NCI-H2107 treated with DMSO at 0.1 percent for 48 hours (cell line): ENCODE measurements around the gene LRIG3.

Experiments
- DNase-seq: peaks from one replicate; lab custom pipeline; 2025; ENCODE audit not compliant: unreplicated experiment; lab: John Stamatoyannopoulos, UW

The LRIG3 gene

DNA sequence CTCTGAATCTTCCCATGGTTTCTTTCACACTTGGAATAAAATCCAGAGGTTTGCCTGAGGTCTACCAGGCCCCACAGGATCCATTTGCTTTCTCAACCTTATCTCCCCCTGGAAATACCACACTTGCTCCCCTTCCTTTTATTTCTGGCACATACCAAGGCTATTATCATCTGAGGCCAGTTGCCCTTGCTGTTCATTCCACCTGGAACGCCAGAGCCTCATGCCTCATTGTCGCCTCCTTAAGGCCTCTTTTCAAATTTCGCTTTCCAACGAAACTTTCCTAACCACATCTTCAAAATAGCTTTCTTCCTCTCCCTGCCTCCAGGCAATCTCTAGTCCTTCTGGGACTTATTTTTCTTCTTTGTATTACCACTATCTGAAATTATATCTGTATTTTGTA, 11.2 kb upstream of the LRIG3 start:
- DNase-seq, result no peak

DNA sequence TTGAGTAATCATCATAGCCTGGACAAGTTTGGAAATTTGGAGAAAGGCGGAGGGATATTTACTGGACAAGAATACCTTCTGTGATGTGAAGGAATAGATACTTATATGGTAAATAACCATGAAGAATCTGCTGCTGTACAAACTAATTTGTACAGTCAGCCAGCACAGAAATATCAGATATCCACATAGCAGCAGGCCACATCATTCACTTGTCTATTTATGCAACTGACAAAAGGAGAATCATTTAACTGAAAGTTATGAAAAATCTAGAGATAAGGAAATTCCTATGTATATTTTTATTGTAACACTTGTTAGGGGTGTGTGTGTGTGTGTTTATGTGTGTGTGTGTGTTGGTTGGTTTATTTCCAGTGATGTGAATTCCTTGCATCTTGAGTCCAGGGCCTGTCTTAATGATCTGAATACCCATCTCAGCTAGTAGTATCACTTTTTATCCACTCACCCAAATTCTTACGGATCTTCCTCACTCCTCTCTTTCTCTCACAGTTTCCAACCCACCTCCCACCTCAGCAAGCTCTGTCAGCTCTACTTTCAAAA, 10.5 kb upstream of the LRIG3 start:
- no peak for DNase-seq

DNA sequence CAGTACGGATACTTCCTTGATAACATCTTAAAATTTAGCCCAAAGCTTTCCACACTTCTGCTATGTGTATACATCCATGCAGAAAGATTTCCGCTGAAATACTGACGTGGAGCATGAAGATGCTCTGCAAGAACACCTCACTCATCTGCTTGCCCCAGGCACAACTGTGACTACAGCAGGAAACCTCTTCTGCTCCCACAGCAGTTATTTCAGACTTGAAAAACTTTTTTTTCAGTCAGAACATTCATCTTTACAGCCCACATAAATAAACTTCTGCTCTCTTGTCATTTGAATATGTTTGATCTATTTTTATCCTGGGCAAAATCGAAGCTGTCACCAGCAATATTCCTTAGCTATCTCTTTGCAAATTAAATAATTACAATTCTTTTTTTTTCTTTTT, 6.8 kb upstream of the LRIG3 start:
- DNase-seq, result no peak

DNA sequence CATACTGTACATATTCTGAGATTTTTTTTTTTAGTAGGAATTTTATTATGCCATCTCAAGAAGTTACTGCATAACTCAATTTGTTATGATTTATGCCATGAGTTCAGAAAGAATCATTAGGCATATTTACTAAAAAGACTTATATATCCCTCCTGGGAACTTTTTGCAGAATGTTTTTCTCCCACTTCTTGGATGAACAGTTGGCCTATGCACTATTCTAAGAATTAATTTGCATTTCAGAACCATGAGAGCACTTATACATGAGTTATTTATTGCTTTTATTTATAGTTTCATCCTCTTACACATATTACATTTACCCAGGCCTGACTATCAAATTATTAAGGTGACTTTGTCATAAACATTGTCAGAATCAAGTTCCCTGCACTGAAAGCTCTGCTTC, 6.3 kb upstream of the LRIG3 start:
- no peak for DNase-seq

DNA sequence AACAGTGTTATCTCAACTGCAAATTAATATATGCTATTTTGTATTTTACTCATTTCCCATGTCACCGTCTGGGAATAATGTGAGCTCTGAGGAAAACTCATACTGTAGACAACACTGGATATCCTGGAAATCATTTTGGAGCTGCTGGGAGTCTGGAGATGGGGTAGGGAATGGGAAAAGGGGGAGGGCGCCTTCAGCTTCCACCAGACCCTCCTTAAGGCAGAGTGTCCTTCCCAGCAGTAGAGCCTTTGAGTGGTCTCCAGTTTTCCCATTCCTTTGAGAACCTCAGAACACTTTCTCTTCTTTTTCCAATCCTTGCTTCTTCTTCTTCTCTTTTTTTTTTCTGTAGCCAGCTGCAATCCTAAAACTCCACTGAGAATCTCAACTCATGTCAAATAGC, 5.4 kb upstream of the LRIG3 start:
- DNase-seq, result no peak

DNA sequence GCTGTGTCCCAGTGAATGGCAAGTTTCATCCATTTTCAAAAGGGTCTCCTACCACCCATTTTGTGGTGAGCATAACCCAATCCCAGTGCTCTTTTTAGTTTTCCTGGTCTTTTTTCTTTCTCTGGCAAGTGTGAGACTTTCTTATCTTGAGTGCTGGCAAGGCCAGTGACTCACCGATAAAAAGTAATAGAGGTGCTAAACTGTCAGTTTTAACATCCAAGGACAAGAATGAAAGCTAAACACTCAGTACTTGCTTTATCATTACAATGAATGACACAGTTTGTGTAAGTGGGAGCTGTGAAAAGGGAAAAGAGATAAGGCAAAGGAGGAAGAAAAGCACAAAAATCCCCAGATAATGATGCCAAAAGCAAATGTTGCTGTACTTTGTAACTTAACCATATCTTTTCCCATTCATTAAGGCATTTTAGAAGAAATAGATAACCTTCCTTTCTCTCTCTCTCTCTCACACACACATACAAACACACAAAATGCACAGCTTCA, 4.9 kb upstream of the LRIG3 start:
- DNase-seq, result no peak

DNA sequence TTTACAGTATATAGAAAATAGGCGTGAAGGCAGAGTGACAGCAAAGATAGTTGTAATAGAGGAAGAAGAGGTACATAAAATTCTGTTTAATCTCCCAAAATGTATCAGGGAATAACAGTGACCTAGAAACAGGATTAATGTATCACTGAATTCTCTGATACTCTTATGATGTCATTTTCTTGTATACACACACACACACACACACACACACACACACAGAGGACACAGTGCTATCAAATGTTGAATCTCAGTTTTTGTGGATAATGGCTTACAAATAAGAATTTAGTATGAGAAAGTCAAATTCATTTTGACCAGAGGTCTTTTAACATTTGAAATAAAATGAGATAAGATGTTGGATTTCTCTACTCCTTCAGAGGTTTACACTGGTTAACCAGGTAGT, 4.3 kb upstream of the LRIG3 start:
- DNase-seq, result no peak

DNA sequence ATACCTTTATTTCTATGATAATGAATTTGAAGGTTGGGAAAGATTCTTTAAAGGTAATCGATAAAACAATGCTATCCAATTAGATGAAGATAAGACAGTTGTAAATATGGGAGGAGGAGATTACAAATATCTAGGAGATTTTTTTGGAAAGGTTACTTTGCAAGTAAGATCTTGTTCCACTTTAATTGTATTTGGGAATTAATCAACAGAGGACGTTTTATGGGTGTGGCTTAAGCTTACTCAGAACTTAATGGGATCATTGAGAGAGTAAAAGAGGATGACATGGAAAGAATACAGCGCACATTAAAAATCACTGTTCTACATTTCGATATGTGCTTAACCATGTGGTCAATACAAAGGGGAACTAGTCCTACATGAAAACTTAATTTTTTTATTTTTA, 3.5 kb upstream of the LRIG3 start:
- no peak for DNase-seq

DNA sequence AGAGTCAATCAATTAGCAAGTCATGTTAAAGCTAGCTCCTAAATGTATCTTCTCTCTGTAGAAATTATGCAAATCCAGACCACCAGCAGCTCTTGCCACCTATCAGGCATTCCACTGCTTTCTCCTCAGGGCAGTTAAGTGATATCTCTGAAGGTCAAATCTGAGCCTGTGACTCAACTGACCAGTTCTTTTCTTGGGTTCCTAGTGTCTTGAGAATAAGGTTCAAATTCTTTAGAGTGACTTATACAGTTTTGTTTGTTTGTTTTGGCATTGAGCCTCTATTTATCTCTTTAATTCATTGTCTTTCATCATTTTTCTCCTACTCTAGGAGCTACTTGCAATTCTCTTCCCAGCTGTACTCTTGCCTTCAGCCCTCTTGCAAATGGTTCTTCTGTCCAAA, 2.5 kb upstream of the LRIG3 start:
- no peak for DNase-seq

DNA sequence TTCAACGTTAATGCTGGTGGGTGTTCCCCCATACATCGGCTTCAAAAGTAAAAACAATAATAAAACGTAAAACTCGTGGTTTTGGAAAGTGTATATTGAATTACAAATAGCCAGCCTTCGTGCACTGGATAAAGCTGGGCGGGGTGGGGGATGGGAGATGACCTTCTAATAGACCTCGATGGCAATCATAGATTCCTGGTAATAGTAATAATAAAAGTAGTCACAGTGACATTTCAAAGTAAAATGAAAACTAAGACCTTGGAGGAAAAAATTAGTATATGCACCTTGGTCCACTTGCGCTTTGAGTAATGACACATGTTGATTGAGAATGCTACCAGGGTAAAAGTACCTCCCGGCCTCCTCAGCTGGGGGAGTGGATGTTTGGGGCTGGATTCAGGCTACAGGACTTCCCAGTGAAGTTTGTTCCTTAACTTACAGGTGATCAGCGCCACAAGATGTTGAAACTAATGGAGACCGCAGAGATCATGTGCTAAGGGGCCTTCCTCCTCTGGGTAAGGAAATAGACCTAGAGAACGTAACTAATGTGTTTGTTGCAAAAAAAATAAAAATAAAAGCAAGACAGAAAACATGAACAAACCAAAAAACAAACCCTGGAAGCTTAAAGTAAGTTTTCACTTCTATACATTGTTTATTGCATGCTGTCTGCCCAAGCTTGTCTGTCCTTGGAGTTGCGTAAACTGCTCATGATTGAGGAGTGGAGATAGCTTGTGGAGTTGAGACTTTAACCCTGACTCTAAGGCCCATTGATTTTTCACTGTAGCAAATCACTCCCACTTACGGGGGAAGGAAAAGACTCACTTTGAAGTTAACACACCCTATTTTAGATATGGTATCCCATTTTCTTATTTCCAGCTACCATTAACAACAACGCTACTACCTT, 907 bp upstream of the LRIG3 start:
- DNase-seq, result no peak

DNA sequence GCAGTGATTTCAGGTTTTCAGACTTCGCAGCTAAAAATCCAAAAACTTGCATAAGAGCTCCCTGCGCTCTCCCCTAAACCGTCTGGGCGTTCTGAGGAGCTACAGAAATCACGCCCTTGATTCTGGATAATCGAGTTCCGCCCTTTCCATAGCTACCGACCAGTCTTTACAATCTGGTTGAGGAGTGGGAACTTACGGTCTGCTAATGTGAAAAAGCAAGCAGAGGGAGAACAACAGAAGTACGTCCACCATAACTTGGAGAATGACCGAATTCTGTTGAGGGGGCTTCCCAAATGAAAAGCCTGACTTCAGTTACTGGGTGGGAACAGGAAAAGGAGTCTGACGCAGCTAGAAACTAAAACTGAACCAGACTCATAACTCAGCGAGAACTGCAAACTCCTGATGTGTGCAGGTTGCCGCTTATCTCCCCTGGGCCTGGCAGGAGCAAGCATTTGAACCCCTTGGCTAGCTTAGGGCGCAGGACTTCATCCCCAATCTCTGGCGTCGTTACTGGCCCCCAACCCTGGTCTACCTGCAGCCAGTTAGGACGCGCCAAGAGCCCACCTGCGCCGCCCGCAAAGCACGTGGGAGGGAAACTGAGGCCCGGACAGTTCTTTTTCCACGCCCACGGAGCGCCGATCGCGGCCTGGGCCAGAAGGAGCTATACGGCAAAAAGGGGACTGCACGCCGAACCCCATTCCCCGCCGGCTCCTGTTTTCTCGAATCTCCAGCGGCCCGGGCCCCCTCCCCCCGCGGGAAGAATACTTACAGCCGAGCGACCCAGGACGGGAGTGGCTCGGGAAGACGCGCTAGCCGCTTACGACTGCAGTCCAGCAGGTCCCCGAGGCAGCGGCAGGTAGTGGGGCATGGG, 838 bp downstream of the LRIG3 start:
- no peak for DNase-seq

DNA sequence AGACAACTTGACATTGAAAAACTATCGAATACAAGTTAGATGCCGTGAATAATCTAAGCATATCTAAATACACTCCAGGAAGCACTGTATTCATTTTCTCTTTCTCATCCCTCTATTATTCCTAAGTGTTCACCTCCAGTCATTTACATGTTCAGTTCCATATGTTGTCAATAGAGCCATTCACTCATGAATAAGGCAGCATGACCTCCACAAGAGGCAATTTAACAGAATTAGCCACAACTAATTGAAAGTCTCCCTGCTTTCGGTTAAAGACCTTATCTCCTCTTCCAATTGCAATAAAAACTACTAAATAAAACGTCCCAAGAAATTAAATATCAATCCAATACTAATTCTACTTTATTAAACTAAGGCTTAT, 1.8 kb downstream of the LRIG3 start:
- no peak for DNase-seq

DNA sequence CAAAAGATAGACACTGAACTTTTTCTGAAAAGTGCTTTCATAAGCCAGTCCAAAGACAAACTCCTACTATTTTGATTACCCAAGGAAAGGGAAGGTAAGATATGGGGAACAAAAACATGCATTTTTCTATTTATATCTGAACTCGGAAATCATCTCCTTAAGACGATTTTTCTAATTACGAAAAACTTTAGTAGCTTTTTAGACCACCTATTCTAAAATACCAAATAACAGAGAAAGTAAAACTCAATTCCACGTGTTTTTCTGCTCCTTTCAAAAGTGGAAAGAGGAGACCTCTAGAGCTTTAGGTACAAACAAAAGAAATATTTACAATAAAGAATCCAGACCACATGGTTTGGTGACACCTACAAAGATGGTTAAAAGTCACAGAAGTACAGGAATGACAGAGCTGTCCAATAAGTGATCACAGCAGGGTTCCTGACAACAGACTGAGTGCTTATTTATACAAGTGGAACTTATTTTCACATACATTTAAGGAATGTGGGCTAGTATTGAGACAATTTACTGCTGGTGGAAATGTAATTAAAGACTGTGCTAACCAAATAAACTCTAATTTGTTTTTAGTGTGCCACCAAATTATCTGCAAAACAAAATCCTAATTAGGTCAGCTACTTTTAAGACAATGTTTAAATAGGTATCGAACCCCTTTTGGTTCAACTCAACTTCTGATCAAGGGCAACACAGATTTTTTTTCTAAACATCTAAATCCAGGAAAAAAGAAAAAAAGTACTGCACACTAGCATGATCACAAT, 2.4 kb downstream of the LRIG3 start:
- no peak for DNase-seq

DNA sequence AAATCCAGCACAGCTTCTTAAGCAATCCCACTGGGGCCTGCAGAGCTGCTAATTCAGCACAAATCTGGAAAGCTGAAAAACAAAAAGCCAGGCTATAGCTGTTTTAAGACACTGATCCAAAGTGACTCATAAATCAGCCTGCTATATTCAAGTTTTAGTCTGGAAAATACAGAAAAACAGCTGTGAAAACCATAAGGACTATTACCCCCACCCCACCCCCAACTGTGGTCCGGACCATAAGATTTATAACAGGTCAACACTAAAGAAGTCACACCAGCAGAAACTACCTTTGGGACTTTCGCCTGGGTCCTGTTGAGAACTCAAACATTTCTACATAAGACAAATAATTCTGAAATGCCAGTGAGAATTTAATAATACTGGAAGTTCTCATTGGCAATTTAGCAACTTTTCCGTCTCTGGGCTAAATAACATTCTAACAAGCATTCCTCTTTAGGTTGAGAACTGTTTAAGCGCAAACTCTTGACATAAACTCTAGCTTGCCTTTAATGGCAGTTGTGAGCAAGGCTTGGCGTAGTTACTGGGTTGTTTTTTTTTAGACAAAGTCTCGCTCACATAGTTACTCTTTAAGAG, 3.3 kb downstream of the LRIG3 start:
- no peak for DNase-seq

DNA sequence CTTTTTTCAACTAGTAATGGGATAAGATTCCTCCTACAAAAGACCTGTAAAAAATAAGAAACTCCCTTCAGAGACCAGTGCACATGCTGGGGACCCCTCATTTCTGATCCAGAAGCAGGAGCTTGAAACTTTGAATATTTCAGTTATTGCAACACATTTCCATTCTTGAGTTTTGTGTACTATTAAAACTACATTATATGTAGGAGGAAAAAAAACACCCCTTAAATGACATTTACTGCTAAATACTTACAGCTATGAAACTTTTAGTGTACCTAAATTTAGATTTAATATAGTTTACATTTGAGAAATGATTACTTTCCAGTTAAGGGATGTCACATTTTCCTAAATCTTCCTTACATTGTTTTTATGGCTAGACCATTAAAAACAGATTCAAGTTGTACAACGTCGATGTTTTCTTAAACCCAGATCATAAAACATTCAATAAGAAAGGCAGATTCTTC, 4.1 kb downstream of the LRIG3 start:
- DNase-seq, result no peak

DNA sequence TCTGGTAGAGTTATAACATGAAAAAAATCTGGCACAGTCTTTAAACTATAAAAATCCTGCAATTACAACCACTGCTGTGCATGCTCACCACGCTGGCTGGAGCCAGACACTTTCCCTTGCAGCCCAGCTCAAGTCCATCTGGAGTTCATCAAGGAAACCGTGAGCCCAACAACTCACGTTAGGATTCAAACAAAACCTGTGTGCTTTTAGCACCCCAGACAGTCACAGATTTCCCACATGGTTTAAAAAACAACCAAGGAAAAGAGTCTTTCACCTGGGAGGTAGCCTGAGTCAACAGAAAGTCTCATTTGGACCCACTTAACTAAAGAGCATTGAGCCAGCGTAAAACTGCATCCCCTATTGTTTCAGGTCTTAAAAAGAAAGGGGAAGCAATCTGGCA, 4.7 kb downstream of the LRIG3 start:
- no peak for DNase-seq

DNA sequence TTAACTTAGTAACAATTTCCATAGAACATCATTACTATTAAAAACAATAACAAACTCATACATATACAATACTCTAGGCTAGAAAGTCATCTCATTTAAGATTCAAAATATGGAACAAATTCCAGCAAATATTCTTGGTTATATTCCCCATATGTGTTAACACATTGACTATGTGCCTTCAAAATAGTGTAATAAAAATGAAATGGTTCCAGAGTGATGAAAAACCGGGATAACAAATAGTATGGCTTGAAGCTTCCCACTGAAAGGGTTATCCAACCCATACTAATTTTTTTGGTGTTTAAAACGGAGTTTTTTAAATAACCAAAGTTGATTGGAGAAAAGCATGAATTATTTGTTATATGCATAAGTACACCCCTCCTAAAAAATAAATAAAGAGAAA, 5.3 kb downstream of the LRIG3 start:
- no peak for DNase-seq

DNA sequence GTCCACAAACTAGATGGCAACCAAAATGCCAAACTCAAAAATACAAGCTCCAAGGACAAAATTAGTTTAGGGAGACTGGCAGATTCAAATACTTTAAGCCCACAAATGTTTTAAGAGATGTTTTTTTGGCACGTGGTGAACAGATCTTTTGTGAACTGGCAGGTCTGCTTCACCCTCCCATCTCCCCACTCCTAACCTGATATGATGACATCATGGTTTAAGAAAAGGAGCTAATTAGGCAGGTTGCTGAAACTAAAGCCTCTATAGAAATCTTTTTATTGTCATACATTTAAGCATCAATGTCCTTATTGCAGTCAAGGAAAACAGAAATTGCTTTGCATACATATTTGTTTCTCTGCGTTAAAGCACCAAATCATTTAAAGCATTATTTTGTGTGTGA, 5.8 kb downstream of the LRIG3 start:
- DNase-seq, result no peak

DNA sequence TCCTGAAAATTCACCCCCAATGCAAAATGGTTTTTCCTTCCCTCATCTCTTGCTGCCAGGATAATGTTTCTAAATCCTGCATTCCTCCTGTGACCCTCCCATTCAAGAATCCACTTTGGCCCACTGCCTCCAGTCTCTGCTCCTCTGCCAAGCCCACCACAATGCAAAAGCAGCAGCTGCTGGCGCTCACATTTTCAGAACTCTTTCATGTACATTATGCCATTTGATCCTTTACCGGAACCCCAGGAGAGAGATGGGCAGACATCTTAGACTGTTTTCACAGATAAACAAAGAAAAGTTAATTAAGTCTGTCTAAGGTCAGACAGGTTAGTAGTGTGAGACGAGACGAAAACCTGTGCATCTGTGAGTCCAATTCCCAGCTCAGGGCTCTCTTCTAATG, 12.9 kb downstream of the LRIG3 start:
- no peak for DNase-seq

DNA sequence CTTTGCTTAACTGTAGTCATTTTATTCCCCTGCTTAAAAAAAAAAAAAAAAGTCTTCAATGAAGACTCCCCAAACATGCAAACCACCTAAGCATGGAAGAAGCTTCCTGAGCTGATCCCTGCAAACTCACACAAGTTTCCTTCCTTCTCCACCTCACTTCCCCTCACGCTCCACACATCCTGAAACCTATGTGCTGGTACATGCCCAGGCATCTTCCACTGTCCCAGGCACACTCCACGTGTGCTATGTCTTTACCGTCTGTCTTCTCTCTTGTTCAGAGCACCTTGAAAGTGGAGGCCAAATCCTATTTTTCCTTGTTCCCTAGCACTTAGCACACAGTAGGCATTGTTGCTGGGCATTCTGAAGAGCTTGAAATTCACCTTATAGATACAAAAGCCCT, 13.4 kb downstream of the LRIG3 start:
- DNase-seq, result no peak

DNA sequence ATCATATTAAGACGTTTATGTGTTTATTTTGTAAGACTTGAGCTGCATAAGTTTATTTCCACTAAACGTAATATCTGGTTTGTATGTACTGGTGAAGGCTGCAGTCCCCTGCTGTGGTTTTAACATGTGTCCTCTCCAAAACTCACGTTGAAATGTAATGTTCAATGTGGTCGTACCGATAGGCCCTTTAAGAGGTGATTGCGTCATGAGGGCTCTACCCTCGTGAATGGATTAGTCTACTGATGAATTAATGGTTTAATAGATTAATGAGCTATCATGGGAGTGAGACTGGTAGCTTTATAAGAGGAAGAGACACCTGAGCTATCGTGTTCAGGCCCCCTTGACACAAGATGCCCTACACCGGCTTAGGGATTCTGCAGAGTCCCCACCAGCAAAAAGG, 14.9 kb downstream of the LRIG3 start:
- no peak for DNase-seq
